HepG2 (cell line): ENCODE data around the gene FKBP1A. TPM values are rescaled to one million over a fixed set of nuclear protein-coding genes. Genes with fewer than 3 reads are reported as not detected.

ENCODE experiments used
- ARNT ChIP-seq: fragments of 450-650 bp; IDR thresholded peaks from 2 replicates; pipeline ENCODE4 v1.6.1; 2017
- ATAD3A ChIP-seq: sonication (generic); formaldehyde crosslinking; IDR thresholded peaks from 2 replicates; pipeline ENCODE4 v1.4.0; 2020; ENCODE audit warnings: missing genetic modification reagents
- ETV5 ChIP-seq: IDR thresholded peaks from 2 replicates; pipeline ENCODE4 v1.6.1; 2018; ENCODE audit warnings: missing biosample characterization, missing genetic modification reagents, inconsistent platforms, borderline replicate concordance
- FOXA1 ChIP-seq, 2 experiments: fragments of 450-650 bp in 1 of 2; sonication (generic) in 1 of 2; formaldehyde crosslinking in 1 of 2; IDR thresholded peaks; 2 replicates each; pipeline versions ENCODE4 v1.4.0 to v1.6.1; 2016 to 2020; ENCODE audit warnings: missing genetic modification reagents in 1 of 2
- HMGA1 ChIP-seq: sonication (generic); formaldehyde crosslinking; conservative IDR thresholded peaks from 2 replicates; pipeline ENCODE4 v1.4.0; 2020; ENCODE audit warnings: missing genetic modification reagents
- HNRNPH1 ChIP-seq: fragments of 200-400 bp; formaldehyde crosslinking; optimal IDR thresholded peaks from 2 replicates; pipeline ENCODE3; 2017; ENCODE audit warnings: mild to moderate bottlenecking, low read depth, low read length
- JUN ChIP-seq: sonication (generic); formaldehyde crosslinking; IDR thresholded peaks from 2 replicates; pipeline ENCODE4 v1.4.0; 2020; ENCODE audit warnings: mild to moderate bottlenecking, missing genetic modification reagents
- KDM3A ChIP-seq: IDR thresholded peaks from 2 replicates; pipeline ENCODE4 v1.6.1; 2018; ENCODE audit warnings: low read depth, missing compliant biosample characterization
- NFE2L1 ChIP-seq: sonication (generic); formaldehyde crosslinking; IDR thresholded peaks from 2 replicates; pipeline ENCODE4 v1.4.0; 2020; ENCODE audit warnings: missing genetic modification reagents, mild to moderate bottlenecking, borderline replicate concordance
- PAWR ChIP-seq: sonication (generic); formaldehyde crosslinking; IDR thresholded peaks from 2 replicates; pipeline ENCODE4 v1.4.0; 2020; ENCODE audit warnings: missing genetic modification reagents, mild to moderate bottlenecking, borderline replicate concordance
- PITX1 ChIP-seq: sonication (generic); formaldehyde crosslinking; IDR thresholded peaks from 2 replicates; pipeline ENCODE4 v1.5.1; 2020; ENCODE audit warnings: mild to moderate bottlenecking, missing genetic modification reagents
- RFXAP ChIP-seq: sonication (generic); formaldehyde crosslinking; IDR thresholded peaks from 2 replicates; pipeline ENCODE4 v1.4.0; 2020; ENCODE audit warnings: missing genetic modification reagents, borderline replicate concordance
- RXRB ChIP-seq: IDR thresholded peaks from 2 replicates; pipeline ENCODE4 v1.6.1; 2016; ENCODE audit warnings: borderline replicate concordance, missing genetic modification reagents, missing compliant biosample characterization
- ZBTB42 ChIP-seq: sonication (generic); formaldehyde crosslinking; IDR thresholded peaks from 2 replicates; pipeline ENCODE4 v1.5.0; 2020; ENCODE audit warnings: mild to moderate bottlenecking, missing genetic modification reagents
- ZNF232 ChIP-seq: sonication (generic); formaldehyde crosslinking; IDR thresholded peaks from 2 replicates; pipeline ENCODE4 v1.4.0; 2020; ENCODE audit warnings: missing genetic modification reagents, borderline replicate concordance
- ZNF543 ChIP-seq: sonication (generic); formaldehyde crosslinking; IDR thresholded peaks from 2 replicates; pipeline ENCODE4 v1.4.0; 2020; ENCODE audit warnings: mild to moderate bottlenecking, missing genetic modification reagents
- ZNF569 ChIP-seq: sonication (generic); formaldehyde crosslinking; IDR thresholded peaks from 2 replicates; pipeline ENCODE4 v1.5.0; 2020; ENCODE audit warnings: mild to moderate bottlenecking, missing genetic modification reagents, moderate library complexity, borderline replicate concordance
- ZNF652 ChIP-seq: IDR thresholded peaks from 2 replicates; pipeline ENCODE4 v1.6.1; 2016; ENCODE audit warnings: low read depth, borderline replicate concordance
- ZNF747 ChIP-seq: sonication (generic); formaldehyde crosslinking; IDR thresholded peaks from 2 replicates; pipeline ENCODE4 v1.8.1; 2023; ENCODE audit warnings: missing genetic modification reagents, mild to moderate bottlenecking, borderline replicate concordance
- ZNF776 ChIP-seq: sonication (generic); formaldehyde crosslinking; IDR thresholded peaks from 2 replicates; pipeline ENCODE4 v1.4.0; 2020; ENCODE audit warnings: mild to moderate bottlenecking, missing genetic modification reagents
- polyA plus RNA-seq, 8 experiments: library from polyadenylated mRNA; depleted of rRNA in 3 of 8; stranded (reverse) in 7 of 8; unstranded in 1 of 8; fragments of >200 nt; fragmentation: Illumina TruSeq in 4 of 8; extraction: Trizol in 4 of 8; gene quantifications; 2 replicates each; pipeline versions ENCODE4 v1.2.1 to v1.2.3, GENCODE V29; 2011 to 2016; ENCODE audit warnings: low read depth in 4 of 8, missing spikeins in 1 of 8, mixed read lengths in 1 of 8; ENCODE audit not compliant: insufficient read depth in 1 of 8
- total RNA-seq, 5 experiments: library from RNA; depleted of rRNA; stranded (reverse); fragments of >200 nt; fragmentation: Illumina TruSeq; extraction: Trizol; gene quantifications; 2 replicates each; pipeline ENCODE4 v1.2.3, GENCODE V29; 2016; ENCODE audit warnings: low read depth in 1 of 5
- TF ChIP-seq, protein P1 (sequence below): sonication (generic); formaldehyde crosslinking; IDR thresholded peaks from 2 replicates; pipeline ENCODE4 v1.8.1; 2022; ENCODE audit warnings: low read depth, mild to moderate bottlenecking, missing genetic modification reagents
- TF ChIP-seq, protein P2 (sequence below): IDR thresholded peaks from 2 replicates; pipeline ENCODE4 v1.6.1; 2018; ENCODE audit warnings: missing genetic modification reagents, mild to moderate bottlenecking, missing compliant biosample characterization
- TF ChIP-seq, protein P3 (sequence below): sonication (generic); formaldehyde crosslinking; IDR thresholded peaks from 2 replicates; pipeline ENCODE4 v1.4.0; 2020; ENCODE audit warnings: missing genetic modification reagents, mild to moderate bottlenecking, borderline replicate concordance

Gene FKBP1A
- total and polyA plus RNA-seq, 2 of the 13 experiments (the other 11 are each of a cell fraction or from before 2014, with no cell fraction given): 119 to 468 TPM

DNA sequence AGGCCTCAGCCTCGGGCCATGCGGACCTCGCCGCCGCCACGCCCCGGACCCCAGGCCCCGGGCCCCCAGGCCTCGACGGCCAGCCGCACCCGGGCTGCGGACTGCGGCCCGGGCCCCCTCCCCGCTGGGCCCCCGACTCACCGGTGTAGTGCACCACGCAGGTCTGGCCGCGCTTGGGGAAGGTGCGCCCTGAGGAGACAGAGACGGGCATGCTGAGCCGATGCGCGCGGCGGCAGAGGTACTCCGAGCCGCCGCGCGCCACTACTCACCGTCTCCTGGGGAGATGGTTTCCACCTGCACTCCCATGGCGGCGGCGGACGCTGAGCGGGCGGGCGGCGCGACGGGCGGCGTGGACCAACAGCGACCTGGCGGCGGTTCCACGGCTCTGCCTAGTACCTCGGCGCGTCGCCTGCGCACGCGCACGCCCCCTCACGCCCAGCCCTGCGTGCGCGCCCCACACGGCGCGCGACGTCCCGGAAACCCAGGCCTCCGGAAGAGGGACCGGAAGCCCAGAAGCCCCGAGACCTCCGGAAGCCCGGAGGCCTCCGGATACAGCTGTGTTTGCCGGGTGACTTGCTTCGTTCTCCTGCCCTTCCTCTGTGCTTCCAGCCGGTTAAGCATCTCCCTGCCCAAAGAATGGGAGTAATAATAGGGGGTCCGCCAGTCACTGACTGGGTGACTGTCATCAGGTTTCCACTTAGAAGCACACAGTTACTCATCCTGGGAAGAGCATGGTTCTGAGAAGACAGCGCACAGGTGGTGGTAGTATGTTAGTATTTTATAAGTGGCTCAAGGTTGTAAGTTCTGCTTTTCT lies at the start of gene FKBP1A (continued):
- peak; percentile 81 for TF ChIP-seq RXRB (CRISPR knock-in tag)
- no peak for TF ChIP-seq ARNT
- 0 out of 2 replicates have a peak, but pooled peaks have one; percentile 56 for TF ChIP-seq ZNF776 (CRISPR knock-in tag)
- no peak for TF ChIP-seq ZNF652 (CRISPR knock-in tag)
- TF ChIP-seq HMGA1: no peak
- TF ChIP-seq PAWR (CRISPR knock-in tag): no peak
- no peak for TF ChIP-seq JUN (CRISPR knock-in tag)
- TF ChIP-seq ETV5 (CRISPR knock-in tag): peak; percentile 100
- TF ChIP-seq ZNF569 (CRISPR knock-in tag): 0 out of 2 replicates have a peak, but pooled peaks have one; percentile 41
- TF ChIP-seq ZBTB42: peak; percentile 67
- no peak for TF ChIP-seq FOXA1 (IDR thresholded peaks at IDR 0.05)
- TF ChIP-seq FOXA1 (CRISPR knock-in tag; IDR thresholded peaks at IDR 0.05): peak; percentile 89
- TF ChIP-seq, protein P1, sequence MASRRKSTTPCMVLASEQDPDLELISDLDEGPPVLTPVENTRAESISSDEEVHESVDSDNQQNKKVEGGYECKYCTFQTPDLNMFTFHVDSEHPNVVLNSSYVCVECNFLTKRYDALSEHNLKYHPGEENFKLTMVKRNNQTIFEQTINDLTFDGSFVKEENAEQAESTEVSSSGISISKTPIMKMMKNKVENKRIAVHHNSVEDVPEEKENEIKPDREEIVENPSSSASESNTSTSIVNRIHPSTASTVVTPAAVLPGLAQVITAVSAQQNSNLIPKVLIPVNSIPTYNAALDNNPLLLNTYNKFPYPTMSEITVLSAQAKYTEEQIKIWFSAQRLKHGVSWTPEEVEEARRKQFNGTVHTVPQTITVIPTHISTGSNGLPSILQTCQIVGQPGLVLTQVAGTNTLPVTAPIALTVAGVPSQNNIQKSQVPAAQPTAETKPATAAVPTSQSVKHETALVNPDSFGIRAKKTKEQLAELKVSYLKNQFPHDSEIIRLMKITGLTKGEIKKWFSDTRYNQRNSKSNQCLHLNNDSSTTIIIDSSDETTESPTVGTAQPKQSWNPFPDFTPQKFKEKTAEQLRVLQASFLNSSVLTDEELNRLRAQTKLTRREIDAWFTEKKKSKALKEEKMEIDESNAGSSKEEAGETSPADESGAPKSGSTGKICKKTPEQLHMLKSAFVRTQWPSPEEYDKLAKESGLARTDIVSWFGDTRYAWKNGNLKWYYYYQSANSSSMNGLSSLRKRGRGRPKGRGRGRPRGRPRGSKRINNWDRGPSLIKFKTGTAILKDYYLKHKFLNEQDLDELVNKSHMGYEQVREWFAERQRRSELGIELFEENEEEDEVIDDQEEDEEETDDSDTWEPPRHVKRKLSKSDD (CRISPR knock-in tag): 0 out of 2 replicates have a peak, but pooled peaks have one; percentile 72
- peak; percentile 70; the same call in 1 of the 2 replicates for TF ChIP-seq ATAD3A (CRISPR knock-in tag)
- TF ChIP-seq ZNF543 (CRISPR knock-in tag): peak; percentile 91; the same call in 1 of the 2 replicates
- TF ChIP-seq ZNF747 (CRISPR knock-in tag): peak; percentile 44; the same call in 1 of the 2 replicates
- peak; percentile 41; the same call in 1 of the 2 replicates for TF ChIP-seq PITX1 (CRISPR knock-in tag)
- no peak for TF ChIP-seq ZNF232
- TF ChIP-seq, protein P2, sequence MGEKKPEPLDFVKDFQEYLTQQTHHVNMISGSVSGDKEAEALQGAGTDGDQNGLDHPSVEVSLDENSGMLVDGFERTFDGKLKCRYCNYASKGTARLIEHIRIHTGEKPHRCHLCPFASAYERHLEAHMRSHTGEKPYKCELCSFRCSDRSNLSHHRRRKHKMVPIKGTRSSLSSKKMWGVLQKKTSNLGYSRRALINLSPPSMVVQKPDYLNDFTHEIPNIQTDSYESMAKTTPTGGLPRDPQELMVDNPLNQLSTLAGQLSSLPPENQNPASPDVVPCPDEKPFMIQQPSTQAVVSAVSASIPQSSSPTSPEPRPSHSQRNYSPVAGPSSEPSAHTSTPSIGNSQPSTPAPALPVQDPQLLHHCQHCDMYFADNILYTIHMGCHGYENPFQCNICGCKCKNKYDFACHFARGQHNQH (CRISPR knock-in tag): peak; percentile 94
- peak; percentile 80; the same call in 1 of the 2 replicates for TF ChIP-seq KDM3A (CRISPR knock-in tag)
- TF ChIP-seq NFE2L1 (CRISPR knock-in tag): no peak
- TF ChIP-seq, protein P3, sequence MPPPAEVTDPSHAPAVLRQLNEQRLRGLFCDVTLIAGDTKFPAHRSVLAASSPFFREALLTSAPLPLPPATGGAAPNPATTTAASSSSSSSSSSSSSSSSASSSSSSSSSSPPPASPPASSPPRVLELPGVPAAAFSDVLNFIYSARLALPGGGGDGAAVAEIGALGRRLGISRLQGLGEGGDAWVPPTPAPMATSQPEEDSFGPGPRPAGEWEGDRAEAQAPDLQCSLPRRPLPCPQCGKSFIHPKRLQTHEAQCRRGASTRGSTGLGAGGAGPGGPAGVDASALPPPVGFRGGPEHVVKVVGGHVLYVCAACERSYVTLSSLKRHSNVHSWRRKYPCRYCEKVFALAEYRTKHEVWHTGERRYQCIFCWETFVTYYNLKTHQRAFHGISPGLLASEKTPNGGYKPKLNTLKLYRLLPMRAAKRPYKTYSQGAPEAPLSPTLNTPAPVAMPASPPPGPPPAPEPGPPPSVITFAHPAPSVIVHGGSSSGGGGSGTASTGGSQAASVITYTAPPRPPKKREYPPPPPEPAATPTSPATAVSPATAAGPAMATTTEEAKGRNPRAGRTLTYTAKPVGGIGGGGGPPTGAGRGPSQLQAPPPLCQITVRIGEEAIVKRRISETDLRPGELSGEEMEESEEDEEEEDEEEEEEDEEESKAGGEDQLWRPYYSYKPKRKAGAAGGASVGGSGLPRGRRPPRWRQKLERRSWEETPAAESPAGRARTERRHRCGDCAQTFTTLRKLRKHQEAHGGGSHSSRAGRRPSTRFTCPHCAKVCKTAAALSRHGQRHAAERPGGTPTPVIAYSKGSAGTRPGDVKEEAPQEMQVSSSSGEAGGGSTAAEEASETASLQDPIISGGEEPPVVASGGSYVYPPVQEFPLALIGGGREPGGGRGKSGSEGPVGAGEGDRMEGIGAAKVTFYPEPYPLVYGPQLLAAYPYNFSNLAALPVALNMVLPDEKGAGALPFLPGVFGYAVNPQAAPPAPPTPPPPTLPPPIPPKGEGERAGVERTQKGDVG (CRISPR knock-in tag): peak; percentile 43; the same call in 1 of the 2 replicates
- TF ChIP-seq HNRNPH1: no peak
- TF ChIP-seq RFXAP (CRISPR knock-in tag): peak; percentile 68; the same call in 1 of the 2 replicates
